Measurements from ENCODE around the gene STAB1. TPM values are rescaled to one million over a fixed set of nuclear protein-coding genes. Genes with fewer than 3 reads are reported as not detected.

Gene STAB1
- total and polyA plus RNA-seq, 2 of the 13 experiments (the other 11 are each of a cell fraction or from before 2014, with no cell fraction given) = 0.09 to 0.34 TPM

- no peaks in the 10 kb centered on the region for H3K9me3 ChIP-seq (ENCODE audit: low read length)
- H4K20me1 ChIP-seq (ENCODE audit: insufficient read depth, low read length) = 0 out of 2 replicates have a peak, but pooled peaks cover 5% of the 10 kb centered on the region
- no peak overlapping the region for H3K4me2 ChIP-seq (ENCODE audit: low read depth, low read length)
- in situ Hi-C loops (cut with HindIII; ENCODE audit: extremely low pct_ligation_motif_present, low pct_unique_long_range_greater_than_20kb) (no loop called here), intact Hi-C loops (cut with micrococcal nuclease; ENCODE audit: unreplicated experiment) (no loop called here)
- ATAC-seq (no peak), FAIRE-seq (no peak), DNase-seq (ENCODE audit: low spot score) (no peak)
- no peak overlapping the region for H3K27ac ChIP-seq (ENCODE audit: extremely low read length, insufficient read depth, low read length)
- H3K4me3 ChIP-seq (replicated peaks in 1 of 3; ENCODE audit: insufficient read depth in 1 of 3, low read depth in 2 of 3, low read length in 3 of 3) = no peak overlapping the region
- no peak overlapping the region for H2AFZ ChIP-seq (ENCODE audit: low read length)
- POLR2A ChIA-PET = no interaction called here
- peaks cover 26% of the 10 kb centered on the region for H3K79me2 ChIP-seq (ENCODE audit: insufficient read depth, low read length)
- H3K27me3 ChIP-seq (ENCODE audit: control insufficient read depth in 1 of 2, insufficient read depth in 2 of 2, low read length in 2 of 2) = no peaks in the 10 kb centered on the region
- WGBS (ENCODE audit: low lambda C conversion rate) = 100% methylated on average over 10 of the region's 18 CpGs
- CTCF ChIA-PET (ENCODE audit: low intra/inter-chr PET ratio, low total read pairs) = no interaction called here
- BruUV-seq (replicated peaks) = no TSS peak
- H3K9ac ChIP-seq (ENCODE audit: insufficient read depth, low read depth, low read length) = no peak overlapping the region
- peaks cover 40% of the 10 kb centered on the region for H3K4me1 ChIP-seq (ENCODE audit: insufficient read depth, low read length)
- peaks cover 21 to 42% of the 10 kb centered on the region in 2 experiments for H3K36me3 ChIP-seq (replicated peaks in 1 of 2; ENCODE audit: control insufficient read depth in 1 of 2, insufficient read depth in 2 of 2, low read length in 2 of 2)
- TF ChIP-seq ZNF709 (CRISPR knock-in tag; IDR thresholded peaks at IDR 0.05) (no peak), AGO2 (optimal IDR thresholded peaks at IDR 0.05; ENCODE audit: low read depth, low read length) (peak; percentile 21), ZSCAN25 (CRISPR knock-in tag; IDR thresholded peaks at IDR 0.05) (no peak)
Measured at GRCh38 chr3:52527732-52528585, 32.8 kb downstream of the STAB1 start.

- ChIA-PET CTCF (ENCODE audit: low intra/inter-chr PET ratio, low total read pairs) (no interaction called here), POLR2A (no interaction called here)
- no peak overlapping the region for H3K4me3 ChIP-seq (replicated peaks in 1 of 3; ENCODE audit: insufficient read depth in 1 of 3, low read depth in 2 of 3, low read length in 3 of 3)
- no peak overlapping the region for H3K27ac ChIP-seq (ENCODE audit: extremely low read length, insufficient read depth, low read length)
- H3K79me2 ChIP-seq (ENCODE audit: insufficient read depth, low read length) = peaks cover 31% of the 10 kb centered on the region
- in situ Hi-C loops (cut with HindIII; ENCODE audit: extremely low pct_ligation_motif_present, low pct_unique_long_range_greater_than_20kb) = no loop called here
- FAIRE-seq (no peak), ATAC-seq (no peak), DNase-seq (ENCODE audit: low spot score) (no peak)
- TF ChIP-seq MLXIP (CRISPR knock-in tag; IDR thresholded peaks at IDR 0.05; ENCODE audit: borderline replicate concordance) = no peak
- TF ChIP-seq ZNF768 (CRISPR knock-in tag; IDR thresholded peaks at IDR 0.05) = no peak
- peak; percentile 66 for TF ChIP-seq AGO2 (optimal IDR thresholded peaks at IDR 0.05; ENCODE audit: low read depth, low read length)
- TF ChIP-seq RBM39 (IDR thresholded peaks at IDR 0.05; ENCODE audit: low read depth, low read length, poor library complexity, severe bottlenecking) = no peak
- no peaks in the 10 kb centered on the region for H3K9me3 ChIP-seq (ENCODE audit: low read length)
- no TSS peak for BruUV-seq (replicated peaks)
- H3K27me3 ChIP-seq (ENCODE audit: control insufficient read depth in 1 of 2, insufficient read depth in 2 of 2, low read length in 2 of 2) = no peaks in the 10 kb centered on the region
- H3K36me3 ChIP-seq (replicated peaks in 1 of 2; ENCODE audit: control insufficient read depth in 1 of 2, insufficient read depth in 2 of 2, low read length in 2 of 2) = peaks cover 21 to 41% of the 10 kb centered on the region in 2 experiments
- no peak overlapping the region for H2AFZ ChIP-seq (ENCODE audit: low read length)
- peaks cover 40% of the 10 kb centered on the region for H3K4me1 ChIP-seq (ENCODE audit: insufficient read depth, low read length)
- H3K4me2 ChIP-seq (ENCODE audit: low read depth, low read length) = no peak overlapping the region
- 0 out of 2 replicates have a peak, but pooled peaks cover 5% of the 10 kb centered on the region for H4K20me1 ChIP-seq (ENCODE audit: insufficient read depth, low read length)
- no peak overlapping the region for H3K9ac ChIP-seq (ENCODE audit: insufficient read depth, low read depth, low read length)
- WGBS (ENCODE audit: low lambda C conversion rate) = 97% methylated on average over 18 of the region's 25 CpGs
- intact Hi-C loops (cut with micrococcal nuclease; ENCODE audit: unreplicated experiment) = no loop called here
Measured at GRCh38 chr3:52528586-52529375, 33.6 kb downstream of the STAB1 start.

All from HepG2 (cell line).